Urinary bladder (tissue), 4 donors: Measurements from ENCODE around the gene DPPA3. TPM values are rescaled to one million over a fixed set of nuclear protein-coding genes. Genes with fewer than 3 reads are reported as not detected.
"Not testable (repeated sequence)": the region's sequence is repeated elsewhere in the genome, so short reads cannot be mapped to it uniquely, and the experiment has no call there.

Experiments used
- DNase-seq: peaks from one replicate; pipeline ENCODE4 v3.0.0-alpha.2; 2015; ENCODE audit errors: extremely low spot score
- H3K27ac ChIP-seq: one replicate; pipeline ENCODE4 v1.5.1; 2013; ENCODE audit warnings: low read depth, mild to moderate bottlenecking, moderate library complexity
- H3K36me3 ChIP-seq: one replicate; pipeline ENCODE4 v1.6.1; 2013; ENCODE audit warnings: mild to moderate bottlenecking, moderate library complexity; ENCODE audit not compliant: insufficient read depth
- H3K4me1 ChIP-seq: one replicate; pipeline ENCODE4 v1.6.1; 2013; ENCODE audit warnings: mild to moderate bottlenecking, moderate library complexity; ENCODE audit not compliant: insufficient read depth
- H3K4me3 ChIP-seq: one replicate; pipeline ENCODE4 v1.5.1; 2013; ENCODE audit warnings: low read depth, low read length
- whole genome bisulfite sequencing: extraction: QIAGEN DNeasy Blood & Tissue Kit; methylation state at CpG from one replicate; pipeline ENCODE4 v1.1.7; 2013; 5-methylcytosine and 5-hydroxymethylcytosine counted together
- polyA plus RNA-seq: library from polyadenylated mRNA; stranded (reverse); fragments of 200-250 nt; gene quantifications from one replicate; pipeline ENCODE4 v1.2.3, GENCODE V29; 2013
- total RNA-seq: library from RNA; depleted of rRNA; stranded (reverse); fragments of >200 nt; gene quantifications from one replicate; pipeline ENCODE4 v1.2.3, GENCODE V29; 2014
- donor health status: healthy with polysubstance abuse.
- donor health status: healthy.

DPPA3 gene
- total and polyA plus RNA-seq, 2 donors = not detected

GRCh38 chr12:7705846-7706245, 5.4 kb upstream of the DPPA3 start:
- no peak for DNase-seq
- WGBS = 90% methylated on average over 29 of the region's 29 CpGs
- H3K27ac ChIP-seq = no peak overlapping the region
- no peak overlapping the region for H3K4me3 ChIP-seq
- H3K4me1 ChIP-seq = no peaks in the 10 kb centered on the region
- H3K36me3 ChIP-seq = no peaks in the 10 kb centered on the region

- 34% methylated on average over 8 of the region's 8 CpGs for WGBS
- Histone ChIP-seq H3K36me3 (no peaks in the 10 kb centered on the region), H3K4me1 (no peaks in the 10 kb centered on the region), H3K4me3 (no peak overlapping the region), H3K27ac (no peak overlapping the region)
- no peak for DNase-seq
Observed at GRCh38 chr12:7709969-7710675, 1.1 kb upstream of the DPPA3 start.

GRCh38 chr12:7712841-7713442, 1.7 kb downstream of the DPPA3 start:
- Histone ChIP-seq H3K36me3 (no peaks in the 10 kb centered on the region), H3K4me3 (no peak overlapping the region), H3K4me1 (no peaks in the 10 kb centered on the region), H3K27ac (no peak overlapping the region)
- 89% methylated on average over 28 of the region's 28 CpGs for WGBS
- no peak for DNase-seq

- no peak overlapping the region for H3K4me3 ChIP-seq
- DNase-seq = no peak
- H3K36me3 ChIP-seq = no peaks in the 10 kb centered on the region
- H3K4me1 ChIP-seq = no peaks in the 10 kb centered on the region
- WGBS = 13% methylated on average over 5 of the region's 5 CpGs
- no peak overlapping the region for H3K27ac ChIP-seq
Observed at GRCh38 chr12:7716381-7716780, 5.1 kb downstream of the DPPA3 start.

GRCh38 chr12:7719946-7720730, 8.9 kb downstream of the DPPA3 start:
- Histone ChIP-seq H3K4me1 (no peaks in the 10 kb centered on the region), H3K36me3 (no peaks in the 10 kb centered on the region), H3K27ac (no peak overlapping the region), H3K4me3 (no peak overlapping the region)
- DNase-seq = no peak
- WGBS = 36% methylated on average over 15 of the region's 15 CpGs

- H3K4me3 ChIP-seq = no peak overlapping the region
- DNase-seq = no peak
- 43% methylated on average over 3 of the region's 3 CpGs for WGBS
- no peak overlapping the region for H3K27ac ChIP-seq
- H3K4me1 ChIP-seq = no peaks in the 10 kb centered on the region
- no peaks in the 10 kb centered on the region for H3K36me3 ChIP-seq
Observed at GRCh38 chr12:7723926-7724325, 12.7 kb downstream of the DPPA3 start.

- no peak overlapping the region for H3K27ac ChIP-seq
- WGBS = 44% methylated on average over 4 of the region's 4 CpGs
- H3K4me3 ChIP-seq = no peak overlapping the region
- DNase-seq = no peak
- no peaks in the 10 kb centered on the region for H3K36me3 ChIP-seq
- no peaks in the 10 kb centered on the region for H3K4me1 ChIP-seq
Observed at GRCh38 chr12:7729746-7730145, 18.5 kb downstream of the DPPA3 start.

- H3K36me3 ChIP-seq, H3K4me1 ChIP-seq, DNase-seq, H3K4me3 ChIP-seq, H3K27ac ChIP-seq: not testable (repeated sequence)
Observed at GRCh38 chr12:7730984-7731383, 19.8 kb downstream of the DPPA3 start.

GRCh38 chr12:7731486-7731885, 20.3 kb downstream of the DPPA3 start:
- Histone ChIP-seq H3K36me3 (no peaks in the 10 kb centered on the region), H3K4me1 (no peaks in the 10 kb centered on the region), H3K27ac (no peak overlapping the region), H3K4me3 (no peak overlapping the region)
- DNase-seq = peak; percentile 56
- 28% methylated on average over 5 of the region's 5 CpGs for WGBS

GRCh38 chr12:7732993-7733392, 21.8 kb downstream of the DPPA3 start:
- WGBS = 42% methylated on average over 3 of the region's 3 CpGs
- Histone ChIP-seq H3K4me3 (no peak overlapping the region), H3K27ac (no peak overlapping the region), H3K36me3 (no peaks in the 10 kb centered on the region), H3K4me1 (no peaks in the 10 kb centered on the region)
- DNase-seq = no peak

GRCh38 chr12:7747246-7747645, 36.0 kb downstream of the DPPA3 start, which contains the start of gene CLEC4C:
CLEC4C (minus strand) TSS chr12:7747375; CDS start chr12:7747348, 27 bp downstream.
- Histone ChIP-seq H3K36me3 (no peaks in the 10 kb centered on the region), H3K4me1 (no peaks in the 10 kb centered on the region), H3K4me3 (no peak within 1 kb of the TSS), H3K27ac (no peak within 1 kb of the TSS)
- 79% methylated on average over 5 of the region's 5 CpGs for WGBS
- DNase-seq = no peak

GRCh38 chr12:7748852-7749251, 37.6 kb downstream of the DPPA3 start:
- 51% methylated on average over 4 of the region's 4 CpGs for WGBS
- no peak for DNase-seq

GRCh38 chr12:7749442-7749841, 38.2 kb downstream of the DPPA3 start:
- H3K36me3 ChIP-seq = no peaks in the 10 kb centered on the region
- DNase-seq = no peak
- 83% methylated on average over 8 of the region's 8 CpGs for WGBS

More at GRCh38 chr12:7748852-7749251, 37.6 kb downstream of the DPPA3 start:
- Histone ChIP-seq H3K27ac (no peak overlapping the region), H3K4me1 (no peaks in the 10 kb centered on the region), H3K36me3 (no peaks in the 10 kb centered on the region), H3K4me3 (no peak overlapping the region)

GRCh38 chr12:7750350-7750749, 39.1 kb downstream of the DPPA3 start:
- Histone ChIP-seq H3K4me3 (no peak overlapping the region), H3K4me1 (no peaks in the 10 kb centered on the region), H3K27ac (no peak overlapping the region), H3K36me3 (no peaks in the 10 kb centered on the region)
- no peak for DNase-seq
- WGBS = 81% methylated on average over 6 of the region's 6 CpGs

More at GRCh38 chr12:7749442-7749841, 38.2 kb downstream of the DPPA3 start:
- no peak overlapping the region for H3K27ac ChIP-seq
- no peak overlapping the region for H3K4me3 ChIP-seq
- no peaks in the 10 kb centered on the region for H3K4me1 ChIP-seq
